GM12878 (cell line): ENCODE results near the gene CNMD. TPM values are rescaled to one million over a fixed set of nuclear protein-coding genes. Genes with fewer than 3 reads are reported as not detected.

ENCODE experiments used
- EZH2 ChIP-seq: IDR thresholded peaks from 2 replicates; pipeline ENCODE4 v1.6.1; 2012; ENCODE audit warnings: low read depth, mild to moderate bottlenecking, control low read depth, inconsistent platforms, low read length, borderline replicate concordance; ENCODE audit not compliant: control insufficient read depth
- GABPA ChIP-seq: IDR thresholded peaks from 2 replicates; pipeline ENCODE4 v1.6.1; 2014; ENCODE audit warnings: antibody characterized with exemption, low read depth, mild to moderate bottlenecking, inconsistent platforms
- IRF4 ChIP-seq: IDR thresholded peaks from 2 replicates; pipeline ENCODE4 v1.6.1; 2011; ENCODE audit warnings: low read depth, low read length
- KDM1A ChIP-seq: fragments of 200-600 bp; sonication (generic); IDR thresholded peaks from 2 replicates; pipeline ENCODE4 v1.6.1; 2016; ENCODE audit warnings: borderline replicate concordance
- MYC ChIP-seq: IDR thresholded peaks from 2 replicates; pipeline ENCODE4 v1.6.1; 2011; ENCODE audit warnings: mild to moderate bottlenecking, low read length, moderate library complexity, inconsistent platforms; ENCODE audit not compliant: insufficient read depth, insufficient replicate concordance, insufficient read length, severe bottlenecking
- PAX8 ChIP-seq: fragments of 450-650 bp; IDR thresholded peaks from 2 replicates; pipeline ENCODE4 v1.6.1; 2017; ENCODE audit warnings: mild to moderate bottlenecking, moderate library complexity
- RCOR1 ChIP-seq: conservative IDR thresholded peaks from 2 replicates; pipeline ENCODE4 v1.6.1; 2012; ENCODE audit warnings: low read depth, low read length, improper control_type of control experiment
- RELA ChIP-seq: fragments of 450-650 bp; IDR thresholded peaks from 2 replicates; pipeline ENCODE4 v1.8.0; 2014; ENCODE audit warnings: borderline replicate concordance; ENCODE audit not compliant: partially characterized antibody
- ZNF274 ChIP-seq: IDR thresholded peaks from one replicate; pipeline ENCODE4 v1.8.0; 2011; ENCODE audit not compliant: insufficient read length, insufficient read depth
- polyA plus RNA-seq, 11 experiments: library from polyadenylated mRNA; depleted of rRNA in 4 of 11; unstranded in 6 of 11; stranded (reverse) in 5 of 11; fragments of >200 nt; fragmentation: Nextera tagmentation in 4 of 11; fragmentation: Illumina TruSeq in 1 of 11; extraction: Ambion mirVana in 4 of 11; extraction: Trizol in 1 of 11; gene quantifications; 1 replicate in 1 of 11; 2 replicates in 10 of 11; pipeline versions ENCODE4 v1.2.1 to v1.2.3, GENCODE V29; 2011 to 2016; ENCODE audit warnings: inconsistent platforms in 2 of 11, missing spikeins in 2 of 11, low read depth in 1 of 11
- total RNA-seq, 4 experiments: library from RNA; depleted of rRNA in 3 of 4; stranded (reverse); fragments of >200 nt in 3 of 4; fragmentation: Illumina TruSeq in 1 of 4; extraction: Trizol in 1 of 4; gene quantifications; 2 replicates each; pipeline versions ENCODE4 v1.2.1 to v1.2.3, GENCODE V29; 2013 to 2021
- TF ChIP-seq, protein P1 (sequence below): fragments of 450-650 bp; IDR thresholded peaks from 2 replicates; pipeline ENCODE4 v1.6.1; 2017; ENCODE audit warnings: mild to moderate bottlenecking, moderate library complexity
- TF ChIP-seq, protein P2 (sequence below), 3 experiments: IDR thresholded peaks in 2 of 3; conservative IDR thresholded peaks in 1 of 3; 2 replicates each; pipeline ENCODE4 v1.5.1; 2011; ENCODE audit warnings: low read depth in 3 of 3, low read length in 3 of 3, mild to moderate bottlenecking in 3 of 3, control low read depth in 2 of 3, moderate library complexity in 2 of 3, inconsistent platforms in 1 of 3, mixed read lengths in 1 of 3; ENCODE audit not compliant: control insufficient read depth in 2 of 3, insufficient read depth in 1 of 3; ENCODE audit errors: extremely low read depth in 1 of 3

Gene CNMD
- total and polyA plus RNA-seq, 10 of the 15 experiments (the other 5 are each of a cell fraction or from before 2014, with no cell fraction given), result 0.31 to 1.6 (median 0.73) TPM

DNA sequence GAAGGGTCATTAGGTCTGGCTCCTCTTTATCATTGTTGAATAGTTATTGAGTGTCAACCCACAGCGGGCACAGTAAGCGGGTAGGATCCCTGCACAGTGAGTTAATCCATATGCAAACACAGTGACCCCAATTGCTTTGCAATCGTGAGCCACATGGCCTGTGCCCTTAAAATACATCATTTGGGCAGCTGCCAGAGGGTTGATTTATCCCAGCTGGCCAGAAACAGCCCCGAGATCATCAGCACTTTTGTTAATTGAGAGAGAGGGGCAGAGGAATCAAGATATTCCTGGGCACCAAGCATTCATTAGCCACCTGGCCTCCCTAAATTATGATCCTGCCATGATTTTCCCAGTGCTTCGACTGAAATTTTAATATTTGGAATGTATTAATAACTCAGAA is 9.8 kb upstream of the CNMD start (continued):
- TF ChIP-seq, protein P1, sequence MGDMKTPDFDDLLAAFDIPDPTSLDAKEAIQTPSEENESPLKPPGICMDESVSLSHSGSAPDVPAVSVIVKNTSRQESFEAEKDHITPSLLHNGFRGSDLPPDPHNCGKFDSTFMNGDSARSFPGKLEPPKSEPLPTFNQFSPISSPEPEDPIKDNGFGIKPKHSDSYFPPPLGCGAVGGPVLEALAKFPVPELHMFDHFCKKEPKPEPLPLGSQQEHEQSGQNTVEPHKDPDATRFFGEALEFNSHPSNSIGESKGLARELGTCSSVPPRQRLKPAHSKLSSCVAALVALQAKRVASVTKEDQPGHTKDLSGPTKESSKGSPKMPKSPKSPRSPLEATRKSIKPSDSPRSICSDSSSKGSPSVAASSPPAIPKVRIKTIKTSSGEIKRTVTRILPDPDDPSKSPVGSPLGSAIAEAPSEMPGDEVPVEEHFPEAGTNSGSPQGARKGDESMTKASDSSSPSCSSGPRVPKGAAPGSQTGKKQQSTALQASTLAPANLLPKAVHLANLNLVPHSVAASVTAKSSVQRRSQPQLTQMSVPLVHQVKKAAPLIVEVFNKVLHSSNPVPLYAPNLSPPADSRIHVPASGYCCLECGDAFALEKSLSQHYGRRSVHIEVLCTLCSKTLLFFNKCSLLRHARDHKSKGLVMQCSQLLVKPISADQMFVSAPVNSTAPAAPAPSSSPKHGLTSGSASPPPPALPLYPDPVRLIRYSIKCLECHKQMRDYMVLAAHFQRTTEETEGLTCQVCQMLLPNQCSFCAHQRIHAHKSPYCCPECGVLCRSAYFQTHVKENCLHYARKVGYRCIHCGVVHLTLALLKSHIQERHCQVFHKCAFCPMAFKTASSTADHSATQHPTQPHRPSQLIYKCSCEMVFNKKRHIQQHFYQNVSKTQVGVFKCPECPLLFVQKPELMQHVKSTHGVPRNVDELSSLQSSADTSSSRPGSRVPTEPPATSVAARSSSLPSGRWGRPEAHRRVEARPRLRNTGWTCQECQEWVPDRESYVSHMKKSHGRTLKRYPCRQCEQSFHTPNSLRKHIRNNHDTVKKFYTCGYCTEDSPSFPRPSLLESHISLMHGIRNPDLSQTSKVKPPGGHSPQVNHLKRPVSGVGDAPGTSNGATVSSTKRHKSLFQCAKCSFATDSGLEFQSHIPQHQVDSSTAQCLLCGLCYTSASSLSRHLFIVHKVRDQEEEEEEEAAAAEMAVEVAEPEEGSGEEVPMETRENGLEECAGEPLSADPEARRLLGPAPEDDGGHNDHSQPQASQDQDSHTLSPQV, result no peak
- TF ChIP-seq GABPA, result no peak
- TF ChIP-seq ZNF274, result no peak
- no peak for TF ChIP-seq EZH2
- TF ChIP-seq IRF4, result no peak
- no peak for TF ChIP-seq PAX8
- no peak for TF ChIP-seq MYC
- no peak for TF ChIP-seq RELA
- no peak for TF ChIP-seq KDM1A
- TF ChIP-seq, protein P2, sequence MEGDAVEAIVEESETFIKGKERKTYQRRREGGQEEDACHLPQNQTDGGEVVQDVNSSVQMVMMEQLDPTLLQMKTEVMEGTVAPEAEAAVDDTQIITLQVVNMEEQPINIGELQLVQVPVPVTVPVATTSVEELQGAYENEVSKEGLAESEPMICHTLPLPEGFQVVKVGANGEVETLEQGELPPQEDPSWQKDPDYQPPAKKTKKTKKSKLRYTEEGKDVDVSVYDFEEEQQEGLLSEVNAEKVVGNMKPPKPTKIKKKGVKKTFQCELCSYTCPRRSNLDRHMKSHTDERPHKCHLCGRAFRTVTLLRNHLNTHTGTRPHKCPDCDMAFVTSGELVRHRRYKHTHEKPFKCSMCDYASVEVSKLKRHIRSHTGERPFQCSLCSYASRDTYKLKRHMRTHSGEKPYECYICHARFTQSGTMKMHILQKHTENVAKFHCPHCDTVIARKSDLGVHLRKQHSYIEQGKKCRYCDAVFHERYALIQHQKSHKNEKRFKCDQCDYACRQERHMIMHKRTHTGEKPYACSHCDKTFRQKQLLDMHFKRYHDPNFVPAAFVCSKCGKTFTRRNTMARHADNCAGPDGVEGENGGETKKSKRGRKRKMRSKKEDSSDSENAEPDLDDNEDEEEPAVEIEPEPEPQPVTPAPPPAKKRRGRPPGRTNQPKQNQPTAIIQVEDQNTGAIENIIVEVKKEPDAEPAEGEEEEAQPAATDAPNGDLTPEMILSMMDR (IDR thresholded peaks at IDR 0.05 in 2 of 3, conservative IDR thresholded peaks at IDR 0.05 in 1 of 3; ENCODE audit: control insufficient read depth in 2 of 3, extremely low read depth in 1 of 3, insufficient read depth in 1 of 3, low read depth in 3 of 3, low read length in 3 of 3), result no peak
- TF ChIP-seq RCOR1, result no peak
- TF ChIP-seq, all 136 proteins: peak for 0
